HepG2 (cell line): ENCODE results near the gene BCL2.

ENCODE experiments used
- TFDP1 ChIP-seq: IDR thresholded peaks from 2 replicates; pipeline ENCODE4 v1.6.1; 2016; ENCODE audit warnings: missing compliant biosample characterization, missing genetic modification reagents, borderline replicate concordance
- ZNF670 ChIP-seq: sonication (generic); formaldehyde crosslinking; IDR thresholded peaks from 2 replicates; pipeline ENCODE4 v1.8.0; 2022; ENCODE audit warnings: mild to moderate bottlenecking, missing genetic modification reagents, borderline replicate concordance
- TF ChIP-seq, protein P1 (sequence below): sonication (generic); formaldehyde crosslinking; IDR thresholded peaks from 2 replicates; pipeline ENCODE4 v1.5.0; 2020; ENCODE audit warnings: mild to moderate bottlenecking, missing genetic modification reagents, moderate library complexity

DNA sequence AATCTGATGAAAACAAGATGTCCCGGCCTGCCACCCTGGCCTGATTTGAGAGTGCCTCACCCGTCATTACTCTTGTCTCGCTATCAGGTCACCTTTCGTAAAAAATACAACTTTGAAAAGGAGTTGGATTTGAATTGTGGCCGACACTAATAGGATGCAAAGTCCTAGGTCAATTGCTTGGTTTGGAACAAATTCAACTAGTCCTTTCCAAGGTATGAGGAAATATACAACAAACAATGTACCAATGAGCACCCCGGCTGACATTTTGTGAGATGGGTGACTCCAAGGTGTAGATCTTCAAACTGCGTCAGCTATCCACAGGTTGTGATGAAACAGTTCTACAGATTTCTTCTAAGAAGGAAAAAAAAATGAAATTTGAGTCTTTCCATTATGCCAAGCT lies 77.8 kb downstream of the BCL2 start:
- no peak for TF ChIP-seq TFDP1 (CRISPR knock-in tag)
- TF ChIP-seq ZNF670 (CRISPR knock-in tag): no peak
- TF ChIP-seq, protein P1, sequence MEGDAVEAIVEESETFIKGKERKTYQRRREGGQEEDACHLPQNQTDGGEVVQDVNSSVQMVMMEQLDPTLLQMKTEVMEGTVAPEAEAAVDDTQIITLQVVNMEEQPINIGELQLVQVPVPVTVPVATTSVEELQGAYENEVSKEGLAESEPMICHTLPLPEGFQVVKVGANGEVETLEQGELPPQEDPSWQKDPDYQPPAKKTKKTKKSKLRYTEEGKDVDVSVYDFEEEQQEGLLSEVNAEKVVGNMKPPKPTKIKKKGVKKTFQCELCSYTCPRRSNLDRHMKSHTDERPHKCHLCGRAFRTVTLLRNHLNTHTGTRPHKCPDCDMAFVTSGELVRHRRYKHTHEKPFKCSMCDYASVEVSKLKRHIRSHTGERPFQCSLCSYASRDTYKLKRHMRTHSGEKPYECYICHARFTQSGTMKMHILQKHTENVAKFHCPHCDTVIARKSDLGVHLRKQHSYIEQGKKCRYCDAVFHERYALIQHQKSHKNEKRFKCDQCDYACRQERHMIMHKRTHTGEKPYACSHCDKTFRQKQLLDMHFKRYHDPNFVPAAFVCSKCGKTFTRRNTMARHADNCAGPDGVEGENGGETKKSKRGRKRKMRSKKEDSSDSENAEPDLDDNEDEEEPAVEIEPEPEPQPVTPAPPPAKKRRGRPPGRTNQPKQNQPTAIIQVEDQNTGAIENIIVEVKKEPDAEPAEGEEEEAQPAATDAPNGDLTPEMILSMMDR (CRISPR knock-in tag): no peak
